SJSA1 (cell line): ENCODE measurements around the gene OVCA2. TPM values are rescaled to one million over a fixed set of nuclear protein-coding genes. Genes with fewer than 3 reads are reported as not detected.

Source experiments
- DNase-seq, 2 experiments: peaks; one replicate each; pipeline ENCODE4 v3.0.0-alpha.2; 2015 to 2020; ENCODE audit warnings: low spot score in 2 of 2, low read depth in 1 of 2
- H3K27ac ChIP-seq: fragments of 250-450 bp; sonication (Bioruptor Pico); 2 replicates; pipeline ENCODE4 v1.5.1; 2020; ENCODE audit warnings: mild to moderate bottlenecking, moderate library complexity
- H3K27me3 ChIP-seq: fragments of 250-450 bp; sonication (Bioruptor Pico); replicated peaks from 2 replicates; pipeline ENCODE4 v1.5.1; 2020; ENCODE audit warnings: mild to moderate bottlenecking, moderate library complexity
- H3K36me3 ChIP-seq: fragments of 250-450 bp; sonication (Bioruptor Pico); 2 replicates; pipeline ENCODE4 v1.5.1; 2020; ENCODE audit warnings: mild to moderate bottlenecking
- H3K4me1 ChIP-seq: fragments of 250-450 bp; sonication (Bioruptor Pico); replicated peaks from 2 replicates; pipeline ENCODE4 v1.6.1; 2021; ENCODE audit warnings: mild to moderate bottlenecking
- H3K4me3 ChIP-seq: fragments of 250-450 bp; sonication (Bioruptor Pico); 2 replicates; pipeline ENCODE4 v1.5.1; 2020; ENCODE audit warnings: mild to moderate bottlenecking
- H3K9me3 ChIP-seq: fragments of 250-450 bp; sonication (Bioruptor Pico); replicated peaks from 2 replicates; pipeline ENCODE4 v1.5.1; 2020; ENCODE audit warnings: mild to moderate bottlenecking
- total RNA-seq: library from RNA; depleted of rRNA; stranded (reverse); fragments of >200 nt; shearing (Covaris generic); gene quantifications from 2 replicates; pipeline ENCODE4 v1.2.3, GENCODE V29; 2014

OVCA2 gene
- total RNA-seq, 1 experiment from 2014 or later = 66.0 TPM

DNA sequence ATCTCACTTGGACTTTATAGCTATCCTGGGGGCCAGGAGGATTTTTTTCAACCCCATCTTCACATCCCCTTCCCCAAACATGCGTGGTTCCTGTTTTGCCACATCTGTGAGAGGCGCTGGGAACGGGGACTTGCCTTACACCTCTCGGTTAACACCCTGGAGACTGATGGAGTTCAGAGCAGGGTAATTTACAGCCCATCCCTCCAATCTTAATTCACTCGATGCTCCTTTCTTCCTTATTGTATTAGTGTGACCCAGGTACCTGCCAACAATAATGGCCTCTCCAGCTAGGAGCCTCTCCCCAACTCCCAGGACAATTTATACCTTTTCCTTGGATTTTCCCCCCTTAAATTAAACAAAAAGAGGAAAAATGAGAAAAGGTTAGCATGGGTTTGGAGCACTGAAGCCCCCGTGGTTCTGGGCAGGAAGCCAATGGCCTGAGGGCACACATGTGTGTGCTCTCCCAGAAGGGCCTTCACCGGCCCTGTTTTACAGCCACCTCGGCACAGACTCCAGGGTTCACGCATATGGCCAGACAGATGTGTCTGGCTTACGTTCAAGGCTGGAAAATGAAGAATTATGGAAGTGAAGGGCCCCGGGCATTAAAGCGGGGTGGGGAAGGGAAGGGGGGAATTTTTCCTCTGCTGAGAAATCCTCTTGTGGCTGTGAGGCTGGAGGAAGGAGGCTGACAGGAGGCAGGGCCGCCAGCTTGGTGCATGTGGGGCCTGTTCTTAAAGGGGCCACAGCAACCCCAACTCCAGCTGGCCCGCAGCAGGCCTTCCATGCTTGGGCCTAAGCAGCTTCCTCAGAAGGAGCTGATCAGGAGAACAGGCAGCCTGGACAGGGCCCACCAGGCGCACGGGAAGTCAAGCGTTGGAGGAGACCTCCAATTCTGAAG is 34.5 kb downstream of the OVCA2 start:
- peaks cover 39% of the 10 kb centered on the region for H3K36me3 ChIP-seq

DNA sequence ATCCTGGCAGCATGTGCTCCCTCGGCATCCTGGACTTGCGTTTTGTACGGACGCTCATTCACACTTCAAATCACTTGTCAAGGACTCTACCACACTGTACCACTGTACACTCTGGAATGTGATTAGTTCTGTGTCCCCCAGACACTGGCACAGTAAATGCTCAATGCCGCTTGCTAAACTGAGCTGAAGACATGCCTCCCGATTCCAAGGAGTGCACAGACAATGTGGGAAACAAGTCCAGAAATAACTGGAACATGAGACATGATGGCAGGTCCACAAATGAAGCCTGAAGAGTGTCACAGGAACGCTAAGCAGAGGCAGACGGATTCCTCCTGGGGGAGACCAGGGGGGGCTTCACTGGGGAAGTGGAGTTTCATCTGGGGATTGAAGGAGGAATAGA is 35.2 kb downstream of the OVCA2 start:
- DNase-seq = no peak
- Histone ChIP-seq H3K4me1 (peaks cover 61% of the 10 kb centered on the region), H3K27me3 (no peaks in the 10 kb centered on the region), H3K9me3 (no peaks in the 10 kb centered on the region), H3K36me3 (peaks cover 39% of the 10 kb centered on the region), H3K4me3 (no peak overlapping the region), H3K27ac (no peak overlapping the region)

More for the DNA sequence above, 34.5 kb downstream of the OVCA2 start:
- no peak overlapping the region for H3K4me3 ChIP-seq
- H3K4me1 ChIP-seq = peaks cover 61% of the 10 kb centered on the region
- H3K27ac ChIP-seq = peak overlapping the region; percentile 47
- H3K9me3 ChIP-seq = no peaks in the 10 kb centered on the region
- peak; percentile 51 to 60 for DNase-seq
- H3K27me3 ChIP-seq = no peaks in the 10 kb centered on the region

DNA sequence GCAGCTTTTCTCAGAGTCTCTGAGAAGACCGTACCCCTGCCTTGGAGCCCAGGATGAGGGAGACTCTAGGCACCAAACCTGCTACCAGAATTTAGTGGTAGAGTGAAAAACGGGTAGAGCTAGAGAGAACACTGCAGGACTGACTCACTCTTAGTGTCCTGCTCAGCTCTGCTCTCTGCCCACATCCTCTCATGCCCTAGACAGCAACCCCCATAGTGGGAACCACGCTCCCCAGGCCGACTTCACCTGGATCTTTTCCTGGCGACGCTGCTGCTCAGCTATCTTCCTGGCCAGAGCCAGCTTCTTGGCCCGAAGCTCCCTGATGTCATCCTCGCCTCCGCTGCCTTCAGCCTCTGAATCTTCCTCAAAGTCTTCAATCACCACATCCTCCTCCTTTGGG is 39.7 kb downstream of the OVCA2 start:
- Histone ChIP-seq H3K4me3 (no peak overlapping the region), H3K36me3 (peaks cover 41% of the 10 kb centered on the region), H3K9me3 (no peaks in the 10 kb centered on the region), H3K27me3 (no peaks in the 10 kb centered on the region), H3K4me1 (peaks cover 67% of the 10 kb centered on the region), H3K27ac (peak overlapping the region; percentile 80)
- DNase-seq = peak; percentile 49 to 70

DNA sequence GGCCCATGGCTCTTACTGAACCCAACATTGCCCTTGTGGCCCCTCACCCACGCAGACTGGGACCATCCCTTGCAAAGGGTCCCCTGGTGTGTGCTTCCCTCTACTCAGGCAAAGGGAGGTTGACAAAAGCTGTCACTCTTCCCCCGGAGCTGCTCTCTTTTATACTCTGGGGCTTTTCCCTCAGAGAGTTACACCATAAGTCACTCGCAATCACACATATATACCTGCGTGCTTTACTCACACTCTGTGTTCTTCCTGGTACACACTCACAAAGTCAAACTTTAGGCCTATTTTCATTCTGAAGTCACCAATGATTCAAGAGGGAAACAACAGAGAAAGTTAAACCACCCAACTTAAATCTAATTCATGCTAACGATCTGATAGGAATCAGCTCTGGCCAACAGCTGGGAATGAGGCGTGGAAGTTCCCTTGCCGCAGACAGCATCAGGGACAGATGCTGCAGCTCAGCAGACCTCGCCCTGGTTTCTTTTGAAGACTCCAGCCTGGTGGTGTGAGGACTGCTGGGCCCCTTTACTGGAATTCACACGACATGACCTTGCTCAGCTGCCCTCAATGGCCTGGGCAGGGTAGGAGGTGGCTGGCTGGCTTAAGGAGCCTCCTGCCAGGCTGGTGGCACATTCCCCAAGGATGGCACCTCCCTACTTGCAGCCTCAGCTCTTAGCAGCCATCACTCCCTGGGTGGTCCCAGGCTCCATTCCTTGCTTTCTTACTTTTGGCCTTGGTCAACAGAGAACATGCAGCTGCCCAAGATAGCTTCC is 40.4 kb downstream of the OVCA2 start:
- H3K27ac ChIP-seq = peak overlapping the region; percentile 80
- no peak overlapping the region for H3K4me3 ChIP-seq
- H3K9me3 ChIP-seq = no peaks in the 10 kb centered on the region
- DNase-seq = peak; percentile 76 to 78
- peaks cover 61% of the 10 kb centered on the region for H3K4me1 ChIP-seq
- H3K36me3 ChIP-seq = peaks cover 35% of the 10 kb centered on the region
- no peaks in the 10 kb centered on the region for H3K27me3 ChIP-seq

DNA sequence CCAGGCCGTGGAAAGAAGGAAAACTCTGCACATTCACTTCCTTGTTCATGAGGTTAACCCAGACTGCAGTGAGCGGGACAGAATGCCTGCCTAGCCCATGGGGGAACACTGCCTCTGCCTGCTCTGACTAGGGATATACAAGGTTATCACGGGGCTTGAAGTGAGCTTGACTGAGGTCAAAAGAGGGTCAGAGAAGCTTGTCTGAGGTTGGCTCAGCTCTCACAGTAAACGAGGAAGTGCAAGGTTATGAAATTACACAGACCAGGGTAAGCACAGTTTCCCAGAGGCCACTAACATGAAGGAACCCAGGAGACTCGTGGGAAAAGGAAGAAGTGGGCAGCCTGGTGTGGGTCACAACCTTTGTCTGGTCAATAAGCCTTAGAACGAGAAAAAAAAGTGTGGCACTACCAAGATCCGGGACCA is 41.8 kb downstream of the OVCA2 start:
- H3K4me1 ChIP-seq = peaks cover 68% of the 10 kb centered on the region
- peak overlapping the region; percentile 80 for H3K27ac ChIP-seq
- no peaks in the 10 kb centered on the region for H3K9me3 ChIP-seq

DNA sequence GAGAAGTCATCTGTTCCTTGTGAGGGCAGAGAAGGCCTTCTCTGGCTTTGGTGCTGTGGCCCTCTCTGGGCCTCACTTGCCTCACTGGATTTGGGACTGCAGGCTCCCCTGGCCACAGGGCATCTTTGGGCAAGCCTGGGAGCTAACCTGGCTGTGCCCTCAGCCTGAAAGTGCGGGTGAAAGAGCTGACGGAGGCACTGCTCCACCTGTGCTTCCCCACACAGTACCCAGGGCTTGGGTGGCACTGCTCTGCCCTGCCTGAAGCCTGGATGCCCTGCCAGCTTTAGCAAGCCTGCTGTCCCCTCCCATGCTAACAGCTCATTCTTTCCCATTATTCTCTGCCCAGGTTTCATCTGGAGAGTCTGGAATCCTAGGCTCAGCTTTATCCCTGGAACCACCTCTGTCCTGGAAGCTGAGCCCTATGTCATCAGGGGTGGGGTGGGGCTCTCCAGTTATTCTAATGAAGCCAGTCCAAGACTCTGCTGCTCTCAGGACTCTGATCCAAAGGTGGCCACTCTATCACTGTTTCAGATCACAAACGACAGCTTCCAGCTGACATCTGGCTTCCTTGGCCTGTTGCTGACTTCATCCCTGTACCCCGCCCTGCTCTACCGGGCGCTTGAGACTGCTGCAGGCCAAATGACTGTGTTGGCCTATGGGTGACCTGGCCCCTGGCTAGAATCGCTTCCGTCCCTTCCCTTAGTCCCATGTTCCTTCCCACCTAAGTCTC is 42.4 kb downstream of the OVCA2 start:
- no peak overlapping the region for H3K4me3 ChIP-seq
- peak overlapping the region; percentile 80 for H3K27ac ChIP-seq
- no peaks in the 10 kb centered on the region for H3K27me3 ChIP-seq
- peaks cover 15% of the 10 kb centered on the region for H3K36me3 ChIP-seq
- H3K4me1 ChIP-seq = peaks cover 74% of the 10 kb centered on the region
- H3K9me3 ChIP-seq = no peaks in the 10 kb centered on the region
- peak; percentile 65 to 71 for DNase-seq

More for the DNA sequence above, 41.8 kb downstream of the OVCA2 start:
- peaks cover 21% of the 10 kb centered on the region for H3K36me3 ChIP-seq
- DNase-seq = no peak
- no peak overlapping the region for H3K4me3 ChIP-seq
- no peaks in the 10 kb centered on the region for H3K27me3 ChIP-seq

DNA sequence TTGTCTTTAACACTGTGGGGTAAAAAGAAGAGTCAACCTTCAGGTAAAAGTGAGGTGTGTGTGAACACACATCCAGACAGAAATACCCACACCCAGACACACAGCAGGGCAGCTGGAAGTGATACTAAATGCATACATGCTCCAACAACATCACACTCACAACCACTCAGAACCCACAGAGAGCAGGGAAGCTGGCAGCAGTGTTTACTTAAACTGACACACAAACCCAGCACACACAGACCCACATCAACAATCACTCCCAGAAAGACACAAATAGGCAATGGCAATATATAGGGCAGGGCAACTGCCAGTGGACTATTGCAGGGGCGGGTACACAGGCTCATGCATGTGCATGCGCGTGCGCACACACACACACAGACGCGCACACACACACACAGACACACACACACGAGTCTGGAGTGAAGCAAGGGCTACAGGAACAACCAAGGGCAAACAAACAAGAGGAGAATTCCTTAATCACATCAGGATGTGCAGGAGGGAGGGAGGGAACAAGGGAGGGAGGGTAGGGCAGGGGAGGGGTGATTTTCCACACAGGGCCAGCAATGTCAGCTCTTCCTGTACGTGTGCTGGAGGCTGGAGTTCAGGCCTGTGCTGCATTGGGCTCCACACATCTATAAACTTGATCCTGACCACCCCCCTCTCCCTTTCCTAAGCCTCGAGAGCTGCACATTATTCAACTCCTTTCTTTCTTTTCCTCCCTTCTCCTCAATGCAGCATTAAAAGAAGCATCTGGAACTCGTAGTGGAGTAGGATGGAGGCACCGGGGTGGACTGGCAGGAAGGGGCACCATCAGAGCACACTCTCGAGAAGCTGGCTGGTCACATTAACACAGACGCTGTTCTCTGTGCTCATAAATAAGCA is 43.2 kb downstream of the OVCA2 start:
- Histone ChIP-seq H3K27me3 (no peaks in the 10 kb centered on the region), H3K9me3 (no peaks in the 10 kb centered on the region), H3K4me1 (peaks cover 82% of the 10 kb centered on the region), H3K27ac (peak overlapping the region; percentile 80), H3K36me3 (peaks cover 14% of the 10 kb centered on the region), H3K4me3 (no peak overlapping the region)
- peak; percentile 68 to 69 for DNase-seq

DNA sequence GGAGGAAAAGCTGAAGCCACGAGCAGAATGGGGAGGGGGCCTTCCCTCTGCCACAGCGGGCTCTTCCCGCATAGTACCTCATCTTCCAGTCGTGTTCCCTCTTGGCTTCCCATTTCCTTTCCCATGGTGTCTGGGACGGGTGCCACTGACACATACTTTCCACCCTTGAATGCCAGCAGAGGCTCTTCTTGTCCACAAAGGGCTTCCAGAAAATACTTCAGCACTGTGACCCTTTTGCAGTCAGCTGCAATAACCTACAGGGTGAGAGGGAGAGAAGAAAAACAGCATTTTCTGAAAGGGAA is 43.8 kb downstream of the OVCA2 start:
- Histone ChIP-seq H3K36me3 (peaks cover 14% of the 10 kb centered on the region), H3K4me3 (no peak overlapping the region), H3K4me1 (peaks cover 88% of the 10 kb centered on the region), H3K9me3 (no peaks in the 10 kb centered on the region), H3K27me3 (no peaks in the 10 kb centered on the region), H3K27ac (peak overlapping the region; percentile 80)
- no peak for DNase-seq

DNA sequence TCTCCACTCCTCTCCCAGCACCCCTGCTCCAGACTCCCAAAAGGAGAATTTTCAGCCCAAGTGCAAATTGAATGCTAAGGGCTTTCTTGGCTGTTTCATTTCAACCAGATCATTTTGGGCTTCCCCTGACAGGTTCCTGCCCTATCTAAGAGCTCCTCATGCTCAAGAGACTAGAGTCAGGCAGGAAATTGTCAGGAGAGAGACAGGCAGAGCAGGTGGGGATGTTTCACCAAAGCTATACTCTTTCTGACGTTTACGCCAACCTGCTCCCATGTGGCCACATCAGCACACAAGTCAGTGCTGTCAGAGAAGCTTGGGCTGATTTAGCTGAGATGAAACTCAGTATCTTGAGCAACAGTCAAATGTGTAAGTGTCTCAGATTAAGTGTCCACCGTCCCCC is 44.5 kb downstream of the OVCA2 start:
- no peak for DNase-seq
- no peak overlapping the region for H3K4me3 ChIP-seq
- no peaks in the 10 kb centered on the region for H3K9me3 ChIP-seq
- peaks cover 7% of the 10 kb centered on the region for H3K36me3 ChIP-seq
- peaks cover 88% of the 10 kb centered on the region for H3K4me1 ChIP-seq
- no peaks in the 10 kb centered on the region for H3K27me3 ChIP-seq
- H3K27ac ChIP-seq = no peak overlapping the region

DNA sequence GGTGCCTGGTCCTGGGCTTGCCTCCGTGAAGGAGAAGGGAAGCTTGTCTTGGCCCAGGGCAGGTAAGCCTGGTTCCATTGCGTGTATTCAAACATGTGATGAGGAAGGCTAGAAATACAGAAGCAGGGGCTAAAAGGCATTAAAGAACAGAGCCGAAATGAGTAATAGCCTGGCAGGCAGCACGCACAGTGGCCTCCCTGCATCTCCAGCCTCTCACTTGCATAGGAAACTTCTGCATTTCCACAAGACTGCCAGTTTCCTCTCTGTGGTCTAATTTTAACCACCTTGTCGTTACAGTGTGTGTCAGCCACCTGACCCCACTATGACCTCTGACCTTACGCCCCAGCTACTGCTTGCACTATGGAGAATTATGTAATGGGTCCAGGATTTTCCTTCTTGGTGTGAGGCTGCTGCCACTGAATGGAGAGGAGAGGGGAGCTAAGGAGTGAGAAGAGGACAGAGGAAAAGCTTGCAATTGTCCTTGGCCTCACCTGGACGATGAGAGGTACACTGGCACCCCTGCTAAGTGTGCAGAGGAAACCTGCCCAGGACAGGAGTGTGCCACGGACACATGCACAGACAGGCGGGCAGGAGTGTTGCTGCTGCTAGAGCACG is 45.9 kb downstream of the OVCA2 start:
- H3K9me3 ChIP-seq = no peaks in the 10 kb centered on the region
- H3K4me1 ChIP-seq = peaks cover 77% of the 10 kb centered on the region
- peaks cover 12% of the 10 kb centered on the region for H3K36me3 ChIP-seq
- no peaks in the 10 kb centered on the region for H3K27me3 ChIP-seq
- H3K4me3 ChIP-seq = no peak overlapping the region
- no peak for DNase-seq
- H3K27ac ChIP-seq = no peak overlapping the region

DNA sequence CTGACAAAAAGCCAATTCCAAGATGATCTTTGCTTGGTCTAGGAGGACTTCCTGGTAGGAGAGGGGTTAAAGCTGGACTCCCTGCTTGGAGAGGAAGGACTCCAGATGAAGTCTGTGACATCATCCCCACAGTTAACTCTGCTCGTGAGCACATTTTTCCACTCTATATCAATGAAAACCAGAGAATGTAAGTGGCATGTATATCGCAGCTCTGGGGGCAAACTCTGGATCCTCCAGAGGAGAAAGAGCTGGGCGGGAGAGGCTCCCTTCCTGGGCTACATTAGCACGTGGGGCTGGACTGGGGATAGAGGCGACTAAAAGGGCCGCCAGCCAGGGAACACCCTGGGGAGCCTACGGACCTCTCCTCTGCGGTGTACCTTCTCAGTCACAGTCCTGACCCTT is 47.2 kb downstream of the OVCA2 start:
- Histone ChIP-seq H3K27me3 (no peaks in the 10 kb centered on the region), H3K9me3 (no peaks in the 10 kb centered on the region), H3K4me3 (peak overlapping the region; percentile 25), H3K27ac (peak overlapping the region; percentile 83), H3K4me1 (peaks cover 64% of the 10 kb centered on the region), H3K36me3 (0 out of 2 replicates have a peak, but pooled peaks cover 12% of the 10 kb centered on the region)
- DNase-seq = peak in 1 of 2 experiments; percentile 66

DNA sequence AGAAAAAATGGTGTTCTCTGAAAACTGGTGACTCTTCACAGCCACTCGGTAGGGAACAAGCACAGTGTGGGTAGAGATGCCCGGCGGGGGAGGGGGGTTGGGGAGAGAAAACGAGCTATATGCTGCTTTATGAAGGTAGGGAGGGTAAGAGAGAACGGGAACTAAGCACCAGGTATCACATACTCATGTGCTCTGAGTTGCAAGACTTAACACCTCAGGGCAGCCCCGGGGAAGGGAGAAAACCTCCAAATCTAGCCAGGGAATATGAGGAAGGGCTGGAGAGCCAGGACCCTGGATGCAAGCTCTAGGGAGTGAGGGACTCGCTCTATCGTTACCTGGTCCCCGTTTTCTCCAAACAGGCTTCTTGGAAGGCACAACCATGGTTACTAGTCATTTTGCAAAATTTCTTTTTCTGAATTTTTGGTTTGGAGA is 48.4 kb downstream of the OVCA2 start:
- Histone ChIP-seq H3K4me3 (no peak overlapping the region), H3K9me3 (no peaks in the 10 kb centered on the region), H3K4me1 (peaks cover 52% of the 10 kb centered on the region), H3K27me3 (no peaks in the 10 kb centered on the region), H3K27ac (peak overlapping the region; percentile 83), H3K36me3 (0 out of 2 replicates have a peak, but pooled peaks cover 14% of the 10 kb centered on the region)
- no peak for DNase-seq
